ENCODE measurements around the gene MAVS. TPM values are rescaled to one million over a fixed set of nuclear protein-coding genes. Genes with fewer than 3 reads are reported as not detected.

MAVS gene
- polyA plus RNA-seq, 1 of the 3 experiments (the other 2 are of a cell fraction) = 9.1 TPM

- WGBS (ENCODE audit: low lambda C conversion rate) = 96% methylated on average over 9 of the region's 14 CpGs
- no peak overlapping the region for H3K4me3 ChIP-seq (ENCODE audit: low read depth in 2 of 2, low read length in 1 of 2)
- peaks cover 33 to 61% of the 10 kb centered on the region in 2 experiments for H3K36me3 ChIP-seq (replicated peaks in 1 of 2; ENCODE audit: control insufficient read depth in 1 of 2, insufficient read depth in 2 of 2, low read length in 1 of 2)
- no peak overlapping the region for H3K27ac ChIP-seq (ENCODE audit: low read depth in 2 of 2, low read length in 1 of 2)
- ChIA-PET CTCF (interaction anchor here (1.0 to 3.4 kb wide), 5 partner anchors 10 to 79 kb away, joined by 3 to 16 read pairs (median 7); partner anchors contain the start of gene CENPB), POLR2A (no interaction called here)
- no peaks in the 10 kb centered on the region for H3K9me2 ChIP-seq
- TF ChIP-seq CTCF (IDR thresholded peaks at IDR 0.05) (no peak), MXI1 (IDR thresholded peaks at IDR 0.05; ENCODE audit: low read depth, low read length) (no peak), TAF1 (IDR thresholded peaks at IDR 0.05; ENCODE audit: borderline replicate concordance, low read depth, low read length) (no peak), CHD2 (IDR thresholded peaks at IDR 0.05; ENCODE audit: low read length, partially characterized antibody) (no peak), RAD21 (IDR thresholded peaks at IDR 0.05; ENCODE audit: low read length) (no peak), RXRA (IDR thresholded peaks at IDR 0.05; ENCODE audit: borderline replicate concordance, low read depth) (no peak), PBX3 (IDR thresholded peaks at IDR 0.05) (no peak), USF2 (IDR thresholded peaks at IDR 0.05; ENCODE audit: borderline replicate concordance, low read depth, low read length) (no peak), ELF1 (IDR thresholded peaks at IDR 0.05) (no peak), TCF12 (IDR thresholded peaks at IDR 0.05) (no peak), EP300 (IDR thresholded peaks at IDR 0.05; ENCODE audit: borderline replicate concordance in 1 of 2, low read depth in 1 of 2, low read length in 1 of 2) (no peak), RCOR1 (IDR thresholded peaks at IDR 0.05; ENCODE audit: low read length) (no peak), JUND (IDR thresholded peaks at IDR 0.05) (no peak), RFX5 (IDR thresholded peaks at IDR 0.05; ENCODE audit: low read length) (no peak), USF1 (IDR thresholded peaks at IDR 0.05; ENCODE audit: borderline replicate concordance, low read depth) (no peak)
- H2AFZ ChIP-seq (ENCODE audit: low read depth) = no peak overlapping the region
- no peaks in the 10 kb centered on the region for H3K9me3 ChIP-seq
- H3K4me2 ChIP-seq = no peak overlapping the region
- no peaks in the 10 kb centered on the region for H4K20me1 ChIP-seq (ENCODE audit: insufficient read depth)
- peaks cover 11% of the 10 kb centered on the region for H3F3A ChIP-seq (replicated peaks; ENCODE audit: insufficient read depth)
- H3K27me3 ChIP-seq (ENCODE audit: insufficient read depth) = no peaks in the 10 kb centered on the region
- DNase-seq = no peak
- peaks cover 4% of the 10 kb centered on the region; the same call in 1 of the 2 replicates for H3K79me2 ChIP-seq (ENCODE audit: insufficient read depth)
- H3K4me1 ChIP-seq (ENCODE audit: control insufficient read depth in 1 of 2, insufficient read depth in 2 of 2, low read depth in 1 of 2, low read length in 1 of 2) = no peaks in the 10 kb centered on the region; a peak in 1 of 4 replicates
- no peak overlapping the region for H3K9ac ChIP-seq
Observed at GRCh38 chr20:3865152-3865886, 18.7 kb downstream of the MAVS start.

Measured in SK-N-SH (cell line).